Measurements from ENCODE around the gene DBN1. TPM values are rescaled to one million over a fixed set of nuclear protein-coding genes. Genes with fewer than 3 reads are reported as not detected.
A peak's percentile ranks its signal among the peaks of the same experiment; 100 is the strongest.

Gene DBN1
- total RNA-seq, 2 donors from 2014 or later: 322 to 383 TPM

DNA sequence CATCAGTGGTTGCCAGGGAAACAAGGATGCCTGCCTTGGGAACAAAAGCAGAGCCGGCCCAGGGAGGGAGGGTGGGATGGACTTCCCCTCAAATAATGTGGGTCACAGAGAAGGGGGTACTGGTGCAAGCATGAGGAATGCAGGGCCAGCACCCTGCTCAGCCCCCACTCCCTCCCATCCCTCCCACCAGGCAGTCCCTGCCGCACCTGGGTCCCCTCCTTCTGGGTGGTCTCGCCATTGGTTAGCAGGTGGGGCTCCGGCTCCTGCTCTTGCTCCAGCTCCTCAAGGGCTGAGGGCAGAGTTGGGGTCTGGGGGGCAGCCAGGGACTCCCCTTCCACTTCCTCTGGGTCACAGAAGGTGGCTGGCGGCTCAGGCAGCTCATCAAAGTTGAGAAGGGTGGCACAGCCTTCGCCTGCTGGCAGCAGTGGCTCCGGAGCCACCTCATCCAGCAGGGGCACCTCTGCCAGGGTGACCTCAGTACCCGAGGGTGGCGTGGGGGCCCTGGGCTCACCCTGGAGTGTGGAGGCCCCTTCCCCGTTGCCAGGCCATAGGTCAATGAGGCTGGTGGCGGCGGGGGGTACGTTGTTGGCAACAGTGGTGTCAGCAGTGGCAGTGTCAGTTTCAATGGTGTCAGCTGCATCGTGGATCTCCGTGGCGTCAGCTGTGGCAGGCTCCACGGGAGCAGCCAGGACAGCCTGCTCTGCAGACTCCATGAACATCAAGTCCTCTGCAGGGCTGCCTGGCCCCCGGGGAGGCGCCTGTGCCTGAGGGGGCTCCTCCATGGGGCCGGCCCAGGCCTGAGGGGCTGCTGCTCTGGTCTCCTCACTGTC is 15.4 kb downstream of the DBN1 start:
- peak overlapping the region; percentile 89 for H3K27ac ChIP-seq (ENCODE audit: low read depth, low read length)
- no peaks in the 10 kb centered on the region for H3K9me3 ChIP-seq (ENCODE audit: control insufficient read depth, low read length)
- H3K9ac ChIP-seq (ENCODE audit: extremely low read depth, low read length, poor library complexity, severe bottlenecking): no peak overlapping the region
- H3K4me3 ChIP-seq (ENCODE audit: low read length): no peak overlapping the region
- H3K36me3 Mint-ChIP-seq (ENCODE audit: low read depth): peaks cover 43% of the 10 kb centered on the region
- H3K27me3 ChIP-seq (ENCODE audit: control insufficient read depth, insufficient read depth, low read length, poor library complexity, severe bottlenecking): peaks cover 3% of the 10 kb centered on the region
- TF ChIP-seq, protein P1, sequence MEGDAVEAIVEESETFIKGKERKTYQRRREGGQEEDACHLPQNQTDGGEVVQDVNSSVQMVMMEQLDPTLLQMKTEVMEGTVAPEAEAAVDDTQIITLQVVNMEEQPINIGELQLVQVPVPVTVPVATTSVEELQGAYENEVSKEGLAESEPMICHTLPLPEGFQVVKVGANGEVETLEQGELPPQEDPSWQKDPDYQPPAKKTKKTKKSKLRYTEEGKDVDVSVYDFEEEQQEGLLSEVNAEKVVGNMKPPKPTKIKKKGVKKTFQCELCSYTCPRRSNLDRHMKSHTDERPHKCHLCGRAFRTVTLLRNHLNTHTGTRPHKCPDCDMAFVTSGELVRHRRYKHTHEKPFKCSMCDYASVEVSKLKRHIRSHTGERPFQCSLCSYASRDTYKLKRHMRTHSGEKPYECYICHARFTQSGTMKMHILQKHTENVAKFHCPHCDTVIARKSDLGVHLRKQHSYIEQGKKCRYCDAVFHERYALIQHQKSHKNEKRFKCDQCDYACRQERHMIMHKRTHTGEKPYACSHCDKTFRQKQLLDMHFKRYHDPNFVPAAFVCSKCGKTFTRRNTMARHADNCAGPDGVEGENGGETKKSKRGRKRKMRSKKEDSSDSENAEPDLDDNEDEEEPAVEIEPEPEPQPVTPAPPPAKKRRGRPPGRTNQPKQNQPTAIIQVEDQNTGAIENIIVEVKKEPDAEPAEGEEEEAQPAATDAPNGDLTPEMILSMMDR (conservative IDR thresholded peaks at IDR 0.05): no peak
- peaks cover 10% of the 10 kb centered on the region for H3K27me3 Mint-ChIP-seq (ENCODE audit: insufficient read depth)
- H3K4me1 ChIP-seq (ENCODE audit: control insufficient read depth, insufficient read depth, low read length): peaks cover 2% of the 10 kb centered on the region
- no peaks in the 10 kb centered on the region for H3K9me3 Mint-ChIP-seq
- H3K36me3 ChIP-seq (ENCODE audit: control insufficient read depth, insufficient read depth, low read length): peaks cover 59% of the 10 kb centered on the region
- no peak overlapping the region for H3K27ac Mint-ChIP-seq
- WGBS, 2 experiments (ENCODE audit: insufficient coverage in 1 of 2, insufficient read length in 1 of 2): 86 to 92% methylated on average over 17 to 20 of the region's 20 CpGs
- H3K4me1 Mint-ChIP-seq: peaks cover 8% of the 10 kb centered on the region
- DNase-seq: peak; percentile 68
- no peak overlapping the region for H3K4me3 Mint-ChIP-seq

DNA sequence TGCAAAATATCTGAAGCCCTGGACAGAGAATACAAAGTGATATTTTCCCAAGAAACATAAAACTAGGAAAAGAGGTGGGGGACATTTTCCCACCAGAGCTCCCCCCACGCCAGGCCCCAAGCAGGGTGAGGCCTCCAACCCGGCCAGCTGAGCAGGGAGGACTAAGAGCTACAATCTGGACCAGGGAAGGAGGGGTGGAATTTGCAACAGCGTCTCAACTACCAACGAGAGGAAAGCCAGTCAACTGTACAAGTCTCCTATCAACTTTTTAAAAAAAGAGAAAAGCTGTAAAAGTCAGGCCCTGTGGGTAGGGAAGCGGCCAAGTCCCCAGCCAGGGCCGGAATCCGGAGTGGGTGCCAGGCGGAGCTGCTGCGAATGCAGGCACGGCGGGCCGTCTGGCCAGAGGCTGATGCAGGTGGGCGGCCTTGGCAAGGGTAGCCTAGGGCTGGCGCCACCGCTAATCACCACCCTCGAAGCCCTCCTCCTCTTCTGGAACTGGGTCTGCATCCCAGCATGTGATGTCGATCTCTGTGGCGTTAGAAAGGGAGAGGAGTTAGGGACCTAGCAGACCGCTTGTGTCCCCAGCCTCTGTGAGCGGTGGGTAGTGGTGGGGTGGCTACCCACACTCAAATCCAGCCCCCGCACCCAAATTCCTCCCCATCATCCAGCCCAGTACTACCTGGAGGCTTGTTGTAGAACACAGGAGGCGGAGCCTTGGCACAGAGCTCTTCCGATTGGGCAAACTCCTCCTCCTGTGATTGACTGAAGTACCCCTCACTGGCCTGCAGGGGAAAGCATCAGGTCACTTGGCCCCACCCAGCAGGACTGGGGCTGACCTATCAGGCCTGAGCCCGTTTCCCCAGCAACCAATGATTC is 16.2 kb downstream of the DBN1 start:
- H3K27me3 ChIP-seq (ENCODE audit: control insufficient read depth, insufficient read depth, low read length, poor library complexity, severe bottlenecking): peaks cover 3% of the 10 kb centered on the region
- peaks cover 51% of the 10 kb centered on the region for H3K36me3 ChIP-seq (ENCODE audit: control insufficient read depth, insufficient read depth, low read length)
- H3K27me3 Mint-ChIP-seq (ENCODE audit: insufficient read depth): peaks cover 17% of the 10 kb centered on the region
- no peak overlapping the region for H3K9ac ChIP-seq (ENCODE audit: extremely low read depth, low read length, poor library complexity, severe bottlenecking)
- H3K4me3 ChIP-seq (ENCODE audit: low read length): no peak overlapping the region
- H3K4me1 ChIP-seq (ENCODE audit: control insufficient read depth, insufficient read depth, low read length): peaks cover 2% of the 10 kb centered on the region
- WGBS, 2 experiments (ENCODE audit: insufficient coverage in 1 of 2, insufficient read length in 1 of 2): 89% methylated on average over 17 to 23 of the region's 24 CpGs
- TF ChIP-seq, protein P1 (conservative IDR thresholded peaks at IDR 0.05): peak; percentile 74
- no peaks in the 10 kb centered on the region for H3K9me3 Mint-ChIP-seq
- H3K4me1 Mint-ChIP-seq: peaks cover 8% of the 10 kb centered on the region
- DNase-seq: peak; percentile 97
- H3K9me3 ChIP-seq (ENCODE audit: control insufficient read depth, low read length): no peaks in the 10 kb centered on the region
- H3K36me3 Mint-ChIP-seq (ENCODE audit: low read depth): peaks cover 34% of the 10 kb centered on the region
- no peak overlapping the region for H3K27ac ChIP-seq (ENCODE audit: low read depth, low read length)
- no peak overlapping the region for H3K4me3 Mint-ChIP-seq
- peak overlapping the region; percentile 94 for H3K27ac Mint-ChIP-seq

DNA sequence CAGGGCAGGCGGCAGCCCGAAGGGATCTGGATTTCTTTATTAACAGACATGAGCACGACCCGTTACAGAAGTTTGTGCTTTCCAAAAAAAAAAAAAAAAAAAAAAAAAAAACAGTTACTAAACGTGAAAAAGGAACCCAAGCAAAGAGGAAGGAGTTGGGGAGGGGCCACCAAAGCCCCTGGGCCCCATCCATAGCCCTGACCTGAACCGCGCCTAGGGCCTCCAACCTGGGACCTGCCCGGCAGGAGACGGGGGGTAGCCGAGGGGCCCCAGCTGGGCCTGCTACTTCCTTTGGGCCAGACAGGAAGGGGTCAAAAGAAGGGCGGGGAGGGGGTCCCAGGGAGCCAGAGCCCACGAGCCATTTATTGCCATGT is 16.9 kb downstream of the DBN1 start:
- TF ChIP-seq, protein P1 (conservative IDR thresholded peaks at IDR 0.05): no peak
- peaks cover 2% of the 10 kb centered on the region for H3K4me1 ChIP-seq (ENCODE audit: control insufficient read depth, insufficient read depth, low read length)
- H3K4me3 ChIP-seq (ENCODE audit: low read length): no peak overlapping the region
- H3K36me3 ChIP-seq (ENCODE audit: control insufficient read depth, insufficient read depth, low read length): peaks cover 49% of the 10 kb centered on the region
- Mint-ChIP-seq H3K4me1 (peaks cover 8% of the 10 kb centered on the region), H3K36me3 (ENCODE audit: low read depth) (peaks cover 28% of the 10 kb centered on the region), H3K27me3 (ENCODE audit: insufficient read depth) (peaks cover 22% of the 10 kb centered on the region), H3K9me3 (no peaks in the 10 kb centered on the region), H3K27ac (peak overlapping the region; percentile 90), H3K4me3 (peak overlapping the region; percentile 62)
- no peak for DNase-seq
- 61 to 68% methylated on average over 11 to 12 of the region's 12 CpGs for WGBS, 2 experiments (ENCODE audit: insufficient coverage in 1 of 2, insufficient read length in 1 of 2)
- no peak overlapping the region for H3K9ac ChIP-seq (ENCODE audit: extremely low read depth, low read length, poor library complexity, severe bottlenecking)
- H3K27me3 ChIP-seq (ENCODE audit: control insufficient read depth, insufficient read depth, low read length, poor library complexity, severe bottlenecking): peaks cover 3% of the 10 kb centered on the region
- H3K27ac ChIP-seq (ENCODE audit: low read depth, low read length): no peak overlapping the region
- H3K9me3 ChIP-seq (ENCODE audit: control insufficient read depth, low read length): no peaks in the 10 kb centered on the region
